Erythroblast (primary cell): ENCODE results near the gene YPEL2.

ENCODE experiments used
- GATA1 ChIP-seq: IDR thresholded peaks from 2 replicates; pipeline ENCODE4 v1.6.1; 2011; ENCODE audit warnings: low read depth, mild to moderate bottlenecking, control low read depth, low read length, moderate library complexity
- POLR2A ChIP-seq: IDR thresholded peaks from 2 replicates; pipeline ENCODE4 v1.6.1; 2011; ENCODE audit warnings: mild to moderate bottlenecking, low read length

- TF ChIP-seq POLR2A (no peak), GATA1 (no peak)
Observed at GRCh38 chr17:59332749-59333377, 1.4 kb downstream of the YPEL2 start.
